Upper lobe of right lung (tissue), 1 donor: ENCODE data around the gene TBC1D12. TPM values are rescaled to one million over a fixed set of nuclear protein-coding genes. Genes with fewer than 3 reads are reported as not detected.
"Not testable (repeated sequence)": the region's sequence is repeated elsewhere in the genome, so short reads cannot be mapped to it uniquely, and the experiment has no call there.

Experiments used
- ATAC-seq: fragments of 200-7000 bp; cut with Tn5 transposase; one replicate; pipeline ENCODE4 v1.9.1; 2020; ENCODE audit warnings: mild to moderate bottlenecking, moderate library complexity
- DNase-seq: peaks from one replicate; pipeline ENCODE4 v3.0.0-alpha.2; 2020
- H3K27ac ChIP-seq: fragments of 200-600 bp; one replicate; pipeline ENCODE4 v1.8.0; 2022
- H3K27me3 ChIP-seq: fragments of 200-600 bp; one replicate; pipeline ENCODE4 v1.8.0; 2022; ENCODE audit warnings: mild to moderate bottlenecking
- H3K36me3 ChIP-seq: fragments of 200-600 bp; one replicate; pipeline ENCODE4 v1.8.0; 2022
- H3K4me1 ChIP-seq: fragments of 200-600 bp; one replicate; pipeline ENCODE4 v1.8.0; 2022
- H3K4me3 ChIP-seq: fragments of 200-600 bp; one replicate; pipeline ENCODE4 v1.8.0; 2022; ENCODE audit warnings: mild to moderate bottlenecking
- H3K9me3 ChIP-seq: fragments of 200-600 bp; one replicate; pipeline ENCODE4 v1.8.0; 2022
- intact Hi-C: fragments of 100-400 bp; cut with DNase I; formaldehyde crosslinking; loops from one replicate; pipeline ENCODE4 v1.11.0; 2022
- total RNA-seq: library from RNA; stranded (reverse); fragmentation: NEBNext Ultra II Directional; extraction: Animal tissue kit (Norgen Biotek cat#: 25700); gene quantifications from one replicate; pipeline ENCODE4 v1.2.1, GENCODE V29; 2021
- TF ChIP-seq, protein P1 (sequence below): fragments of 200-600 bp; IDR thresholded peaks from one replicate; pipeline ENCODE4 v1.8.0; 2022; ENCODE audit warnings: antibody characterized with exemption
- donor health status: DM: no; HTN: yes; CAD: no; lungs with severe emphysema.

TBC1D12 gene
- total RNA-seq, 1 donor from 2014 or later, result 11.1 TPM

DNA sequence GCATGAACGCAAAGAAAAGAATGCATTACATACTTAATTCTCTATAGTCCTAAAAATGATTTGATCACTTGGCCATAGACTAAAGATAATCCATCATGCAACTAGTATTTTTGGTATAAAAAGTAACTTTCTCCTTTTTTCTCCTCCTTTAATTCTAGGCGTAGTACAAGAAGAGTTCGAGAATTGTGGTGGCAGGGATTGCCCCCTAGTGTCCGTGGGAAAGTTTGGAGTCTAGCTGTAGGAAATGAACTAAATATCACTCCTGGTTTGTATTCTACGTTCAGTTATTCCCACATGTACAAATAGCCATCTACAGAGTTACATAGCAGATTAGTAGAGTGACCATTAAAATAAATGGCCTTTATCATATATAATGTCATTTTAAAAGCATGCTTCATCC, 97.7 kb downstream of the TBC1D12 start:
- Histone ChIP-seq H3K27ac (no peak overlapping the region), H3K36me3 (no peaks in the 10 kb centered on the region), H3K27me3 (no peaks in the 10 kb centered on the region), H3K9me3 (no peaks in the 10 kb centered on the region), H3K4me3 (no peak overlapping the region), H3K4me1 (no peaks in the 10 kb centered on the region)
- ATAC-seq (no peak), DNase-seq (no peak)
- intact Hi-C loops, result no loop called here
- TF ChIP-seq, protein P1, sequence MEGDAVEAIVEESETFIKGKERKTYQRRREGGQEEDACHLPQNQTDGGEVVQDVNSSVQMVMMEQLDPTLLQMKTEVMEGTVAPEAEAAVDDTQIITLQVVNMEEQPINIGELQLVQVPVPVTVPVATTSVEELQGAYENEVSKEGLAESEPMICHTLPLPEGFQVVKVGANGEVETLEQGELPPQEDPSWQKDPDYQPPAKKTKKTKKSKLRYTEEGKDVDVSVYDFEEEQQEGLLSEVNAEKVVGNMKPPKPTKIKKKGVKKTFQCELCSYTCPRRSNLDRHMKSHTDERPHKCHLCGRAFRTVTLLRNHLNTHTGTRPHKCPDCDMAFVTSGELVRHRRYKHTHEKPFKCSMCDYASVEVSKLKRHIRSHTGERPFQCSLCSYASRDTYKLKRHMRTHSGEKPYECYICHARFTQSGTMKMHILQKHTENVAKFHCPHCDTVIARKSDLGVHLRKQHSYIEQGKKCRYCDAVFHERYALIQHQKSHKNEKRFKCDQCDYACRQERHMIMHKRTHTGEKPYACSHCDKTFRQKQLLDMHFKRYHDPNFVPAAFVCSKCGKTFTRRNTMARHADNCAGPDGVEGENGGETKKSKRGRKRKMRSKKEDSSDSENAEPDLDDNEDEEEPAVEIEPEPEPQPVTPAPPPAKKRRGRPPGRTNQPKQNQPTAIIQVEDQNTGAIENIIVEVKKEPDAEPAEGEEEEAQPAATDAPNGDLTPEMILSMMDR, result peak; percentile 22

DNA sequence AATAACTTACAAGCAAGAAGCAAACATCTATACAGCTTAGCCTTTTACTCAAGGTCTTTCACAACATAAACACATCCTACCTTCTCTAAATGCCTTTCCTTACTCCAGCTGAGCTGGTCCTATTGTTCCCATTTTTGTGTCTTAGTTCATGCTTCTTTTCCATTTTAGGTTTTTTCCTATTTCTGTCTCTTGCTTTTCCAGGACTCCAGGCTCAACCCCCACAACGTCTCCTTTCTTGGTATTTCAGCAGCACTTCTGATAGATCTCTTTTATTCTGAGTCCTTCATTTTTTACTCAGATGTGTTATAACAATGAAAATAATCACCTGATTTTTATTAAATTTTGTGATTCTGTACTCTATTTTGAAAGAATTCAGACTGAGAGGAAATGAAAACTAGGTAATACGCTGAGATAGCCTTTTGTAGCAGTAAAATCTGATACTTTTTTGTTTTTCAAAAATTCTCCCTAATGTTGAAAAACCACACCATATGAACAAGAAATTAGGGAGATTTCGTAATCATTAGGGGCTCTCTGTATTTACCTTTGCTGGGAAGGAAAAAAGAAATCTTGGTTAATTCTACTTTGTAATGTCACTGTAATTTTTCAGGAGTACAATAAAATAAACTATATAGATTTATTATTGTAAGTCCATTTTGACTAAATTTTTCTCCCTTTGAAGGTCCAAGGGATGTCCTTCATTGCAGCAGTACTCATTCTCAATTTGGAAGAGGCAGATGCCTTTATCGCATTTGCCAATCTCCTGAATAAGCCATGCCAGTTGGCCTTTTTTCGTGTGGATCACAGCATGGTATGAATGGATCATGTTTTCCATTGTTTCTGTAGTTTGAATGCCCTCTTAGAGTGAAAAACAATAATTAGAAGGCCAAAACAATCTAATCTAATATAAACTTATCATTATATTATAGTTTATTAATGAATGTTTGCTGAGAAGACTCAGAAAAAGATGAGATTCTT, 119.2 kb downstream of the TBC1D12 start:
- Histone ChIP-seq H3K36me3 (peaks cover 20% of the 10 kb centered on the region), H3K27ac (no peak overlapping the region), H3K4me1 (no peaks in the 10 kb centered on the region), H3K9me3 (no peaks in the 10 kb centered on the region), H3K27me3 (no peaks in the 10 kb centered on the region), H3K4me3 (no peak overlapping the region)
- intact Hi-C loops, result no loop called here
- ATAC-seq (no peak), DNase-seq (no peak)
- TF ChIP-seq, protein P1, result no peak

DNA sequence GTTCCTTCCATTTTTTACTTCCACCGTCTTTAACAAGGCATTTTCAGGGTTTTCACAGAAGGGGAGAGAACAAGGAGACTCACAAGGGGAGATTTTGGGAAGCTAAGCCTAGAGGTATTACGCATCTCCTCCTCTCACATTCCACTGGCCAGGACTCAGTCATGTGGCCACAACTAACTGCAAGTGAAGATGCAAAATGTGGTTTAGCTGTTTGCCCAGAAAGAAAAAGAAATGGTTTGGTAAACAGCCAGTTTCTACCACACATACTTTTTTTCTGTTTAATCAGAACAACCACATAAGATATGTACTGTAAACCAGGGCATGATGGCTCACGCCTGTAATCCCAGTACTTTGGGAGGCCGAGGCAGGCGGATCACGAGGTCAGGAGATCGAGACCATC, 121.8 kb downstream of the TBC1D12 start:
- Histone ChIP-seq H3K36me3 (peaks cover 20% of the 10 kb centered on the region), H3K4me3 (no peak overlapping the region)
- TF ChIP-seq, protein P1, result no peak

DNA sequence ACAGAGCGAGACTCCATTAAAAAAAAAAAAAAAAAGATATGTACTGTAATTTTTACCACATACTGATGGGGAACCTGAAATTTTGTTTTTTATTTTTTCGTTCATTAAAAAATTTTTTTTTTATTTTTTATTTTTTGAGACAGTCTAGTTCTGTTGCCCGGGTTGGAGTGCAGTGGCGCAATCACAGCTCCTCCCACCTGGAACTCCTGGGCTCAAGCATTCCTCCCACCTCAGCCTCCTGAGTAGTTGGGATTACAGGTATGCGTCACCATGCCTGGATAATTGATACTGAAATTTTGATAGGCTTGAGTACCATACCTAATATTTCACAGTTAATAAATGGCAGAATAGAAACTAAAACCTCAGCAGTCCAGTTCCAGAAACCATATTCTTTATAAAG, 122.4 kb downstream of the TBC1D12 start:
- H3K4me3 ChIP-seq, result no peak overlapping the region
- no peak for DNase-seq
- TF ChIP-seq, protein P1, result no peak
- ATAC-seq, result no peak
- H3K27me3 ChIP-seq, result no peaks in the 10 kb centered on the region
- H3K27ac ChIP-seq, result no peak overlapping the region
- intact Hi-C loops, result no loop called here
- H3K4me1 ChIP-seq, result no peaks in the 10 kb centered on the region
- H3K9me3 ChIP-seq, result no peaks in the 10 kb centered on the region
- peaks cover 20% of the 10 kb centered on the region for H3K36me3 ChIP-seq

More for the DNA sequence above, 121.8 kb downstream of the TBC1D12 start:
- ATAC-seq (no peak), DNase-seq (no peak)
- Histone ChIP-seq H3K9me3 (no peaks in the 10 kb centered on the region), H3K27ac (no peak overlapping the region), H3K27me3 (no peaks in the 10 kb centered on the region), H3K4me1 (no peaks in the 10 kb centered on the region)
- intact Hi-C loops, result no loop called here

DNA sequence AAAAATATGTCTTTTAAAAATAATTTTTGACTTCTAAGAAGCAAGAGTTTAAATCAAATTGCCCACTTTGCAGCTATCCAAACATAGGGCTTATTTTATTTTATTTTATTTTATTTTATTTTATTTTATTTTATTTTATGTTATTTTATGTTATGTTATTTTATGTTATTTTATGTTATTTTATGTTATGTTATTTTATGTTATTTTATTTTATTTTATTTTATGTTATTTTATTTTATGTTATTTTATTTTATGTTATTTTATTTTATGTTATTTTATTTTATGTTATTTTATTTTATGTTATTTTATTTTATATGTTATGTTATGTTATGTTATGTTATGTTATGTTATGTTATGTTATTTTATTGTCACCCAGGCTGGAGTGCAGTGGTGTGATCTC, 129.2 kb downstream of the TBC1D12 start:
- H3K4me3 ChIP-seq, H3K9me3 ChIP-seq, intact Hi-C loops, H3K4me1 ChIP-seq, H3K27me3 ChIP-seq, DNase-seq, ATAC-seq, H3K27ac ChIP-seq: not testable (repeated sequence)
- peaks cover 19% of the 10 kb centered on the region for H3K36me3 ChIP-seq

DNA sequence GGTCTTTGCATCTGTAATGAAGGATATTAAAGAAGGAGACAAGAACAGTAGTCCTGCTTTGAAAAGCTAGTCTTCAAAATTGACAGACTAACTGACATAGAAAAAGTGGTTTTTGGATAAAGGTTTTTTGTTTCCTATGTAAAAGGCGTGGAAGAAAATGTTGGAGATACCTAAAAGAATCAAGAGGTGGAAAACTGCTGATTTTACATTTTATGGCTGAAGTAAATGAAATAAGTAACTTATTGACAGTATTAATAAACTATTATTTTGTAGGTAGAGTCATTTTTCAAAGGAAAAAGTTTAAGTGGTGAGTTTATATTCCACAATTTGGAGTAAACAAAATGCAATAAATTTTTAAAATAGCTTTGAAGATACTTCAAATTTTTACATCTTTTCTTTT, 130.7 kb downstream of the TBC1D12 start:
- TF ChIP-seq, protein P1, result no peak
- H3K36me3 ChIP-seq, result peaks cover 19% of the 10 kb centered on the region
- intact Hi-C loops, result no loop called here
- DNase-seq (no peak), ATAC-seq (no peak)
- H3K27ac ChIP-seq, result no peak overlapping the region
- H3K4me3 ChIP-seq, result no peak overlapping the region
- no peaks in the 10 kb centered on the region for H3K4me1 ChIP-seq
- no peaks in the 10 kb centered on the region for H3K27me3 ChIP-seq
- H3K9me3 ChIP-seq, result no peaks in the 10 kb centered on the region

DNA sequence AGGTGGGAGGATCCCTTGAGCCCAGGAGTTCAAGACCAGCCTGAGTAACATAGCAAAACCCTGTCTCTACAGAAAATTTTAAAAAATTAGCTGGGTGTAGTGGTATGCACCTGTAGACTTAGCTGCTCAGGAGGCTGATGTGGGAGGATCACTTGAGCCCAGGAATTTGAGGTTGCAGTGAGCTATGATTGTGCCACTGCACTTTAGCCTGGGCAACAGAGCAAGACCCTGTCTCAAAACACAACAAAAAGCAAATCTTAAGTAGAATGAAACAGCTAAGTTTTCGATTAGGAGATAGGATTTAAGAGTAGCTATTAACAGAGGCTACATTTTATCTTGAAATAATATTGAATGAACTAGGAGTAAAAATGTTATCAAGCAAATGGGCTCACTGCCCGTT, 139.9 kb downstream of the TBC1D12 start:
- H3K9me3 ChIP-seq, H3K36me3 ChIP-seq, intact Hi-C loops, ATAC-seq, DNase-seq, H3K27ac ChIP-seq, H3K4me1 ChIP-seq, H3K27me3 ChIP-seq, H3K4me3 ChIP-seq: not testable (repeated sequence)
